Fibroblast of skin of right biceps (primary cell): Measurements from ENCODE around the gene PDSS2.
"Not testable (repeated sequence)": the region's sequence is repeated elsewhere in the genome, so short reads cannot be mapped to it uniquely, and the experiment has no call there.

Source experiments
- DNase-seq: peaks from one replicate; pipeline ENCODE4 v3.0.0-alpha.2; 2013

Gene PDSS2

DNA sequence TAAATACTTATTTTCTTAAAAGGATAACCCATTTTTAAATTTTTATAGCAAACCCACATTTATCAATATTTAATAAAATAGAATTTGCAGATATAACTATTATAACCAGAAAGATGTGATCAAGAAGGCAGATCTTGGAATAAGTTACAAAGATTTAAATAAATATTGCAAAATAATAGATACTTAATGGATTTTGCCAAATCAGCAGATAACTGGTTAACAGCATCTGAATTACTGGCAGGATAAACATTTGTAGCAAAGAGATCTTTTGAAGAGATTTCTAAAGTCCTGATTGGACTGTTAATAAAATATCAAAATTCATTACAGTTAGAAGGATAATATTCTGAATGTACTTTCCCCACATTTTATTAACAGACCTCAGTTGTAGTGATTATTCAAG, 144.2 kb downstream of the PDSS2 start:
- DNase-seq: no peak

- no peak for DNase-seq
Measured at GRCh38 chr6:107314531-107314939, 144.8 kb downstream of the PDSS2 start.

GRCh38 chr6:107313776-107314175, 145.6 kb downstream of the PDSS2 start:
- no peak for DNase-seq

- no peak for DNase-seq
Measured at GRCh38 chr6:107310362-107310761, 149.0 kb downstream of the PDSS2 start.

DNA sequence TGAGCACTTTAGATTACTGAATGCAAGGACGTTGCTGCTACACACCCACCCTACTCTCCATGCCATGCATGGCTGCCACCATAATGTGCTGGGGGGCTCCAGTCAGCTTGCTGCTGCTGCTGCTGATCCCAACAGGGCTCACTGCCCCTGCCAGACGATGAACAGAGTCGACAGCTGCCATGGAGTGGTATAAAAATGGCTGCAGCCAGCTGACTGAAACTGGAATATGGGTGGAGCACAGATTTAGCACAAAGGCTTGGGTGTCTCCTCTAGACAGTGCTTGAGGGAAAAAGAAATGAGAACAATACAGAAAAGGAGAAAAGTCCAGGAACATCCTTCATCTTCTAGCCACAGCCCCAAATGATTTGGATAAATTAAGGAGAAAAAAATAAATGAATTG, 150.7 kb downstream of the PDSS2 start:
- DNase-seq: no peak

- not testable (repeated sequence) for DNase-seq
Measured at GRCh38 chr6:107305994-107306393, 153.4 kb downstream of the PDSS2 start.

GRCh38 chr6:107305391-107305790, 154.0 kb downstream of the PDSS2 start:
- peak; percentile 28 for DNase-seq

DNA sequence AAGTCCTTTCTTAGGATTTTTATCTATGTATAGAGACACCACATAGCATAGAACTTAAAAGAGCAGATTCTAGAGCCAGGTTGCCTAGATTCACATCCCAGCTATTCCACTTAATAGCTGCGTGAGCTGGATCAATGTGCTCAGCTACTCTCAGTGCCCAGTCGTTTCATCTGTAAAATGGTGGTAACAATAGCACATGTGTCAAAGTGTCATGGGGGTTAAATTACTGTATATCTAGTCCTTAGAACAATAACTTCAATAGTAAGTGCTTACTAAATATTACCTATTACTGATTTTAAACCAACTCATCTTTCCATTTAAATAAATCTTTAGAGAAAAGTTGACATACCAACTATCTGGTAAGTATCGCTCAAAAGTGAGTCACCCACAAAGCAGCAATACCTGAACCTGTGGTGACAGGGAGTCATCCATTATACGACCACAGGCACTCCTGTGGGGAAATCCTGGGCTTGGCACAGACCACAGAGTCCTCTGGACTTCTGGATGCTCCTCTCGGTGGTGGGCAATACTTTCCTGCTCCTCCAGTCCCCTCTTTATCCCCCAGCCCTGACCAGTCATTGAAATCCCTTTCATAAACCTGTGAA, 154.8 kb downstream of the PDSS2 start:
- DNase-seq: peak; percentile 63

- no peak for DNase-seq
Measured at GRCh38 chr6:107293350-107293749, 166.0 kb downstream of the PDSS2 start.

GRCh38 chr6:107292715-107293271, 166.6 kb downstream of the PDSS2 start:
- DNase-seq: no peak

GRCh38 chr6:107290491-107290890, 168.9 kb downstream of the PDSS2 start:
- DNase-seq: no peak

DNA sequence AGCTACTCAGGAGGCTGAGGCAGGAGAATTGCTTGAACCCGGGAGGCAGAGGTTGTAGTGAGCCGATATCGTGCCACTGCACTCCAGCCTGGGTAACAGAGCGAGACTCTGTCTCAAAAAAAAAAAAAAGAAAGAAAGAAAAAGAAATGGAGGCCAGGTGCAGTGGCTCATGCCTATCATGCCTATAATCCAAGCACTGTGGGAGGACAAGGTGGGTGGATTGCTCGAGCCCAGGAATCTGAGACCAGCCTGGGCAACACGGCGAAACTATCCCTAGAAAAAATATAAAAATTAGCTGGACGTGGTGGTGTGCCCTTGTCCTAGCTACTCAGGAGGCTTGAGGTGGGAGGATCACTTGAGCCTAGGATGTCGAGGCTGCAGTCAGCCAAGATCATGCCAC, 170.1 kb downstream of the PDSS2 start:
- not testable (repeated sequence) for DNase-seq

- not testable (repeated sequence) for DNase-seq
Measured at GRCh38 chr6:107285683-107286082, 173.7 kb downstream of the PDSS2 start.

- DNase-seq: no peak
Measured at GRCh38 chr6:107284805-107285204, 174.6 kb downstream of the PDSS2 start.

DNA sequence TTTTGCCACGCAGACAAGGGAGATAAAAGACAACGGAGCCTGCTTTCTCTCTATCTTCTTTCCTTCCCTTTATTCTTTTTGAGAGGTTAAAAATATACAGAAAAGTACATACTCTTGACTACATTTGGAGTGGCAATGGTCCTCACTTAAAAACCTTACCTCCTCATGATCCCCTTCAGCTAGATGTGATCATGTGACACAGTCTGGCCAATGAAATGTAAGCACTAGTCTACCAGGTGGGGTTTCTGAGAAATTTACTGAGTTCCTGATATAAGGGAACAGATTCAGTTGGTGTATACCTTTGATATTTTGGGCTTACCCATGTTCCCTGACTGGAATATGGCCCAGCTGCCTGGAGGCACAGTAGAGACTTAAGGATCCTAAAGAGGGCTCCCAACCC, 178.6 kb downstream of the PDSS2 start:
- DNase-seq: no peak

GRCh38 chr6:107280001-107280400, 179.4 kb downstream of the PDSS2 start:
- not testable (repeated sequence) for DNase-seq

- peak; percentile 3 for DNase-seq
Measured at GRCh38 chr6:107275330-107275865, 184.0 kb downstream of the PDSS2 start.

- no peak for DNase-seq
Measured at GRCh38 chr6:107274288-107274687, 185.1 kb downstream of the PDSS2 start.

- DNase-seq: no peak
Measured at GRCh38 chr6:107272246-107272645, 187.1 kb downstream of the PDSS2 start.

DNA sequence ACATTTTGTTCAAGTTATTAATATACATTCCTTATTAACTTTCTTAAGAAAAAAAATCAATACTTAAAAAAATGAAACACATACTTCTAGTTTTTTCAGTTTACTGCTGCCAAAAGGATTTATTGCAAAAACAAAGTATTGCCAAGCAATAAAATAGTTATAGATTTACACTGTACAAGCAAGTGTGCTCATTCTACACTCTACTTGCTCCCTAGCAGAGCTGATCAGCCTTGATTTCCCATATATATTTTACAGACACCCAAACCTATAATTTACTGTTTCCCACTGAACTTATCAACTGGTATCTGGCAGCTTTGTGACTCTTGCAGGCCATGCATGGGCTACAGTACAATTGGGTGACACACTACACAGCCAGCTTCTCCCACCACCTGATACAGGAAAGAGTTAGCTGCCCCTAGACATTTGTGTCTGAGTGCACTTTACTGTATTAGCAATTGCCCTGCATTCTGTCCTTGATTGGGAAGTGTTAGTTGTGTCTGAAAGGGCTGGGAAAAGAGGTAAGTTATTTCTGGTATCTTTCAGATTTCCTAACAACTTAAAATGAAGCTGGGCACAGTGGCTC, 188.1 kb downstream of the PDSS2 start:
- DNase-seq: no peak

DNA sequence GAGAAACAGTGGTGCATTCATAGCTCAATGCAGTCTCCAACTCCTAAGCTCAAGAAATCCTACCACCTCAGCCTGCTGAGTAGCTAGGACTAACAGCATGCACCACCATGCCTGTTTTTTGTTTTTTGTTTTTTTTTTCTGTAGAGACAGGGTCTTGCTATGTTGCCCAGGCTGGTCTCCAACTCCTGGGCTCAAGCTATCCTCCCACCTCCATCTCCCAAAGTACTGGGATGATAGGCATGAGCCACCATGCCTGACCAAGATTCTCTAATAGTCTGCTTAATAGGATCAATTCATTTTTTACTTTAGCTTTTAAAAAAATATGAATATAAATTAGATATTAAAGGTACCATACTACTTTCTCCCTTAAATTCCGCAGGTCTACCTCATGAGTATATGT, 191.7 kb downstream of the PDSS2 start:
- DNase-seq: no peak

- DNase-seq: no peak
Measured at GRCh38 chr6:107267006-107267405, 192.4 kb downstream of the PDSS2 start.

DNA sequence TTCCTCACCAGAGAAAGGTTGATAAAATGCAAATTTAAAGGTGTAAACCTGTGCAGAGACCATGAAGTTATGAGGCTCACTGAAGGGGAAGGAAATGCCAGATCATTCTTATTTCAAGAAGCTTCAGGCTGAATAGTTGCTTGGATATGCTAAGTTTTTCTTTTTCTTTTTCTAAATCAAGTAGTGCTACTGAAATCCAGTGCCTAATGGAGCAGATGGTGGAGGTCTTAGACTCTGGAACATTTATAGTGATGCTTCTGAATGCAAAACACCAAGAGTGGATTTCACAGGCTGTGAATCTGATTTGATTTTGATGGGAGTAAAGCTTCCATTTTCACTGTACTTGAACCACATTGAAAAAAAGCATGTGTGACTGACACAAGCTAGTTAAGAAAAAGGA, 192.8 kb downstream of the PDSS2 start:
- no peak for DNase-seq

GRCh38 chr6:107264357-107264840, 195.0 kb downstream of the PDSS2 start:
- peak; percentile 62 for DNase-seq
